NCI-H1436 (cell line): ENCODE measurements around the gene SLC1A2.

Experiments used
- DNase-seq: peaks from one replicate; lab custom pipeline; 2025; lab: John Stamatoyannopoulos, UW

SLC1A2 gene

GRCh38 chr11:35419184-35419829 lies at the start of gene SLC1A2:
TSS of gene SLC1A2 (minus strand) at chr11:35419558. CDS start at chr11:35418966, 592 bp downstream.
- DNase-seq: peak; percentile 6

GRCh38 chr11:35466058-35466457 lies 46.7 kb upstream of the SLC1A2 start:
- no peak for DNase-seq

- no peak for DNase-seq
Observed at GRCh38 chr11:35464308-35464707, 45.0 kb upstream of the SLC1A2 start.

- no peak for DNase-seq
Observed at GRCh38 chr11:35463331-35463751, 44.0 kb upstream of the SLC1A2 start.

GRCh38 chr11:35461917-35462538 lies 42.7 kb upstream of the SLC1A2 start:
- DNase-seq: no peak

- DNase-seq: no peak
Observed at GRCh38 chr11:35459489-35459888, 40.1 kb upstream of the SLC1A2 start.

- no peak for DNase-seq
Observed at GRCh38 chr11:35458846-35459245, 39.5 kb upstream of the SLC1A2 start.

- no peak for DNase-seq
Observed at GRCh38 chr11:35454362-35454761, 35.0 kb upstream of the SLC1A2 start.

GRCh38 chr11:35436581-35437250 lies 17.4 kb upstream of the SLC1A2 start:
- no peak for DNase-seq

- DNase-seq: no peak
Observed at GRCh38 chr11:35433588-35433987, 14.2 kb upstream of the SLC1A2 start.

- DNase-seq: no peak
Observed at GRCh38 chr11:35432464-35432863, 13.1 kb upstream of the SLC1A2 start.

- DNase-seq: no peak
Observed at GRCh38 chr11:35427071-35427470, 7.7 kb upstream of the SLC1A2 start.

GRCh38 chr11:35426351-35426750 lies 7.0 kb upstream of the SLC1A2 start:
- DNase-seq: no peak

- DNase-seq: no peak
Observed at GRCh38 chr11:35425603-35426212, 6.3 kb upstream of the SLC1A2 start.

GRCh38 chr11:35424157-35424940 lies 5.0 kb upstream of the SLC1A2 start:
- no peak for DNase-seq

- no peak for DNase-seq
Observed at GRCh38 chr11:35420371-35420770, 1.0 kb upstream of the SLC1A2 start.

GRCh38 chr11:35419830-35420333 lies 524 bp upstream of the SLC1A2 start:
- DNase-seq: no peak

- no peak for DNase-seq
Observed at GRCh38 chr11:35418282-35419183, 825 bp downstream of the SLC1A2 start.

- no peak for DNase-seq
Observed at GRCh38 chr11:35415487-35415886, 3.9 kb downstream of the SLC1A2 start.

GRCh38 chr11:35414776-35415175 lies 4.6 kb downstream of the SLC1A2 start:
- no peak for DNase-seq

GRCh38 chr11:35414311-35414710 lies 5.0 kb downstream of the SLC1A2 start:
- no peak for DNase-seq
